DOHH2 (cell line): ENCODE data around the gene ODF2L.

Experiments used
- EZH2phosphoT487 ChIP-seq: fragments of 200-600 bp; sonication (generic); IDR thresholded peaks from 2 replicates; pipeline ENCODE4 v1.6.1; 2017; ENCODE audit warnings: borderline replicate concordance, mild to moderate bottlenecking, antibody characterized with exemption, low read length, moderate library complexity, mixed read lengths
- TF ChIP-seq, protein P1 (sequence below): fragments of 200-600 bp; sonication (generic); IDR thresholded peaks from one replicate; pipeline ENCODE4 v1.5.1; 2014; ENCODE audit warnings: antibody characterized with exemption, mild to moderate bottlenecking, low read depth, low read length; ENCODE audit not compliant: poor library complexity, severe bottlenecking

DNA sequence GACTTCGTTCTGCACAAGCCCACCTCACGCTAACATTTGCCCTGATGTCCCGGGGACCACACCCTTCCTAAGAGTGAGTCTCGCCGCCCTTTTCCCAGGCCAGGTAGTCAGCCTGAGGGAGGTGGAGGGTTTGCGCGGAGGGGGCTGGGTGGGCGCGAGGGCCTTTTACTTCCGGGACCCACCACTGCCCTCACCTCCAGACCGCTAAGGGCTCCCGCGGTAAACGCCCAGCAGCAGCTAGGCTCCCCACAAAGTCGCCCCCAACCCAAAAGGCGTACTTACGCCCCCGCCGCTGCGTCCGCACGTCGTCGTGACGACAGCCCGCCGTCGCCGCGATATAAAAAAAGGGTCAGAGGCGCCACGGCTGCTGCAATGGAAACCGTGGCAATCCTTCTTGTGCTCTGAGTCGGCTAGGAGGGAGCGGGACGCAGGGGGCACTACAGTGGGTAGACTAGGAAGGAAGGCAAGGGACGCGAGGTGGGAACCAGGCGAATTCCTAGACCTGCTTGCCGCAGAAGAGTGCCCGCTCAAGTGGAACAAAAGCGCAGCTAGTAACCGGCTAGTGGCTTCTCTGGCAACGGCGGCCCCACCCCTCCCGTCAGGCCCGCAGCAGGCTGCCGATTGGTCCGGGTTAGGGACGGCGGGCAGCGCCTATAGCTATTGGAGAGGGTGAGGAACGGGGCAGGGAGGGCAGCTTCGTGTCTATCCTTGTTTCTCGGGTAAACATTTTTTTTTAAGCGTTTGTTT, at the start of gene ODF2L:
- TF ChIP-seq, protein P1, sequence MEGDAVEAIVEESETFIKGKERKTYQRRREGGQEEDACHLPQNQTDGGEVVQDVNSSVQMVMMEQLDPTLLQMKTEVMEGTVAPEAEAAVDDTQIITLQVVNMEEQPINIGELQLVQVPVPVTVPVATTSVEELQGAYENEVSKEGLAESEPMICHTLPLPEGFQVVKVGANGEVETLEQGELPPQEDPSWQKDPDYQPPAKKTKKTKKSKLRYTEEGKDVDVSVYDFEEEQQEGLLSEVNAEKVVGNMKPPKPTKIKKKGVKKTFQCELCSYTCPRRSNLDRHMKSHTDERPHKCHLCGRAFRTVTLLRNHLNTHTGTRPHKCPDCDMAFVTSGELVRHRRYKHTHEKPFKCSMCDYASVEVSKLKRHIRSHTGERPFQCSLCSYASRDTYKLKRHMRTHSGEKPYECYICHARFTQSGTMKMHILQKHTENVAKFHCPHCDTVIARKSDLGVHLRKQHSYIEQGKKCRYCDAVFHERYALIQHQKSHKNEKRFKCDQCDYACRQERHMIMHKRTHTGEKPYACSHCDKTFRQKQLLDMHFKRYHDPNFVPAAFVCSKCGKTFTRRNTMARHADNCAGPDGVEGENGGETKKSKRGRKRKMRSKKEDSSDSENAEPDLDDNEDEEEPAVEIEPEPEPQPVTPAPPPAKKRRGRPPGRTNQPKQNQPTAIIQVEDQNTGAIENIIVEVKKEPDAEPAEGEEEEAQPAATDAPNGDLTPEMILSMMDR: no peak
- TF ChIP-seq EZH2phosphoT487: no peak
